ENCODE results near the gene ELOVL2. TPM values are rescaled to one million over a fixed set of nuclear protein-coding genes. Genes with fewer than 3 reads are reported as not detected.

Gene ELOVL2
- total and polyA plus RNA-seq, 3 experiments from 2014 or later, result not detected

DNA sequence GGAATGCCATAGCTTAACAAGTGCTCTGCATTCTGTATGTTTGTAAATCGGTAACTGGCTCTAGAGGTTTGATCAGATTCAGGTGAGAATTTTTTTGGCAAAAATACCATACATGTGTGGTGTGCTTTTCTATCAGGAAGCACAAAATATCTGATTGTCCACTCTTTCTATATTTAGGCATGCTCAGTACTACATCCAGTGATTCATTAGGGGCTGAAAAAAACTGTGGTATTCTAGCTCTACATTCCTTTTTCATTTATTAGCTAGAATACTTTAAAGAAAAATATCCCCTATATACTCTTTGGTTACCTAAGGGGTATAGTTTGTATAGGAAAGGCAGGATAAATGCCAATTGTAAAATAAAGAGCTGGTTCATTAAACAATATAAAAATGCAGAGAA is 10.6 kb upstream of the ELOVL2 start:
- ChIA-PET POLR2A (no interaction called here), CTCF (interaction anchor here (3.0 kb wide), 1 partner anchor 11 kb away, joined by 12 read pairs; no protein-coding TSS in a partner anchor)
- no peaks in the 10 kb centered on the region for H3K4me1 ChIP-seq (ENCODE audit: insufficient read depth, low read length)
- DNase-seq, result no peak
- no peaks in the 10 kb centered on the region for H3K9me3 ChIP-seq (ENCODE audit: low read length)
- peaks cover 27 to 43% of the 10 kb centered on the region in 2 donors for H3K27me3 Mint-ChIP-seq
- H3K27ac ChIP-seq (ENCODE audit: low read depth, low read length), result no peak overlapping the region
- no peaks in the 10 kb centered on the region for H3K36me3 Mint-ChIP-seq
- no peaks in the 10 kb centered on the region for H3K36me3 ChIP-seq (ENCODE audit: insufficient read depth, low read length)
- H3K9me3 Mint-ChIP-seq, result no peaks in the 10 kb centered on the region
- H3K4me3 ChIP-seq (ENCODE audit: low read length), result no peak overlapping the region
- no peak overlapping the region for H3K27ac Mint-ChIP-seq
- no peak overlapping the region for H3K4me3 Mint-ChIP-seq
- H3K4me1 Mint-ChIP-seq, result no peaks in the 10 kb centered on the region
- no peaks in the 10 kb centered on the region for H3K27me3 ChIP-seq (ENCODE audit: insufficient read depth, low read length, poor library complexity, severe bottlenecking)

GRCh38 chr6:11053307-11053706 is 9.2 kb upstream of the ELOVL2 start:
- Histone ChIP-seq H3K4me3 (ENCODE audit: low read length) (no peak overlapping the region), H3K36me3 (ENCODE audit: insufficient read depth, low read length) (no peaks in the 10 kb centered on the region), H3K9me3 (ENCODE audit: low read length) (no peaks in the 10 kb centered on the region), H3K4me1 (ENCODE audit: insufficient read depth, low read length) (no peaks in the 10 kb centered on the region), H3K27me3 (ENCODE audit: insufficient read depth, low read length, poor library complexity, severe bottlenecking) (no peaks in the 10 kb centered on the region), H3K27ac (ENCODE audit: low read depth, low read length) (no peak overlapping the region)
- ChIA-PET CTCF (interaction anchor here (0.9 kb wide), 1 partner anchor 9 kb away, joined by 3 read pairs; no protein-coding TSS in a partner anchor), POLR2A (no interaction called here)
- H3K27ac Mint-ChIP-seq, result no peak overlapping the region
- H3K4me1 Mint-ChIP-seq, result no peaks in the 10 kb centered on the region
- H3K9me3 Mint-ChIP-seq, result no peaks in the 10 kb centered on the region
- DNase-seq, result no peak
- H3K4me3 Mint-ChIP-seq, result no peak overlapping the region
- H3K27me3 Mint-ChIP-seq, result peaks cover 33 to 57% of the 10 kb centered on the region in 2 donors
- H3K36me3 Mint-ChIP-seq, result no peaks in the 10 kb centered on the region

DNA sequence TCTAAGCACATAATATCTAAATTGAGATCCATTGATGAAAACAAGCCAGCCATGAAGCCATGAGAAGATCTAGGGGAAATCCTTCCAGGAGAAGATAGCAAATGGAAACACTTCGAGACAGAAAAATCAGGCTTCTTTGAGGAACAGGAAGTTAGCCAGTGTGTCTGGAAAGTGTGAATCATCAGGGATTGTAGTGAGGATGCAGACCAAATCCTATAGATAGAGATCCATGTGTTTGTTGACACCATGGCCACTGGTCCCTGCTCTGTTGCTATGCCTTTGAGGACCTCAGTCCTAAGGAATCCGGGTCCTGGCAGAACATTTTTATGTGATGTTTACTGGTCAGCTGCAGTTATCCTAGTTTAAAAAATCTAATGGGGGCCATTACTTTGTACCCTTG is 6.6 kb upstream of the ELOVL2 start:
- no peaks in the 10 kb centered on the region for H3K9me3 ChIP-seq (ENCODE audit: low read length)
- ChIA-PET CTCF (no interaction called here), POLR2A (no interaction called here)
- H3K27ac ChIP-seq (ENCODE audit: low read depth, low read length), result no peak overlapping the region
- H3K9me3 Mint-ChIP-seq, result no peaks in the 10 kb centered on the region
- H3K36me3 Mint-ChIP-seq, result no peaks in the 10 kb centered on the region
- H3K4me3 Mint-ChIP-seq, result no peak overlapping the region
- H3K27ac Mint-ChIP-seq, result no peak overlapping the region
- H3K36me3 ChIP-seq (ENCODE audit: insufficient read depth, low read length), result no peaks in the 10 kb centered on the region
- H3K4me1 Mint-ChIP-seq, result no peaks in the 10 kb centered on the region
- H3K4me1 ChIP-seq (ENCODE audit: insufficient read depth, low read length), result no peaks in the 10 kb centered on the region
- peaks cover 47 to 79% of the 10 kb centered on the region in 2 donors for H3K27me3 Mint-ChIP-seq
- no peak for DNase-seq
- H3K27me3 ChIP-seq (ENCODE audit: insufficient read depth, low read length, poor library complexity, severe bottlenecking), result no peaks in the 10 kb centered on the region
- H3K4me3 ChIP-seq (ENCODE audit: low read length), result no peak overlapping the region

DNA sequence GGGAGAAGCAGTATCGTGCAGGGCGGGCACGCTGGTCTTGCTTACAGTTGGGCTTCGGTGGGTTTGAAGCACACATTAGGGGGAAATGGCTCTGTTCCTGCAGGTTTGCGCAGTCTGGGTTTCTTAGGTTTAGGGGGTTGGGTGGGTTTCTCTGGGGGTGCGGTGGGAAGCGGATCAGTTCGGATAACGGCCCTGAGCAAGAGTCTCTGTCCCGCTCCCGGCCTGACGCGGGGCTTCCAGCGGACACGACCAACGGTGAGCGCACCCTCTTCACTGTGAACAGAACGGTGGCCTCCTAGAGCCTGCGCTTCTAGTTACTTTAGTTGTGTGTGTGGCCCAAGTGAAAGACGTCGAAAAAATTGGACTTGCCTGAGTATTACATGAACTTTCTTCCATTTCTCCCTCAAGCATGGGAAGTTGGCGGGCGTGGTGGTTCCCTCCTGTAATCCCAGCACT is 635 bp upstream of the ELOVL2 start:
- H3K9me3 Mint-ChIP-seq, result peaks cover 0 to 3% (median 0%) of the 10 kb centered on the region in 5 donors
- POLR2A ChIA-PET, result no interaction called here
- Histone ChIP-seq H3K4me3 (ENCODE audit: low read length) (no peak overlapping the region), H3K9me3 (ENCODE audit: low read length) (no peaks in the 10 kb centered on the region), H3K27ac (ENCODE audit: low read depth, low read length) (no peak overlapping the region), H3K4me1 (ENCODE audit: insufficient read depth, low read length) (no peaks in the 10 kb centered on the region), H3K36me3 (ENCODE audit: insufficient read depth, low read length) (no peaks in the 10 kb centered on the region), H3K27me3 (ENCODE audit: insufficient read depth, low read length, poor library complexity, severe bottlenecking) (peaks cover 11% of the 10 kb centered on the region)
- peaks cover 46 to 76% of the 10 kb centered on the region in 2 donors for H3K27me3 Mint-ChIP-seq
- no peaks in the 10 kb centered on the region for H3K36me3 Mint-ChIP-seq
- H3K4me1 Mint-ChIP-seq, result peaks cover 11 to 15% (median 13%) of the 10 kb centered on the region in 3 donors
- DNase-seq, result no peak
- H3K27ac Mint-ChIP-seq, result no peak overlapping the region
- H3K4me3 Mint-ChIP-seq, result peak overlapping the region; percentile 55 to 81 (median 74)
- CTCF ChIA-PET, result no interaction called here

GRCh38 chr6:11043378-11043960 is 636 bp downstream of the ELOVL2 start:
- no peak overlapping the region for H3K4me3 ChIP-seq (ENCODE audit: low read length)
- Mint-ChIP-seq H3K4me3 (peak overlapping the region; percentile 31 to 85 (median 71)), H3K4me1 (peaks cover 11 to 15% (median 13%) of the 10 kb centered on the region in 3 donors), H3K36me3 (no peaks in the 10 kb centered on the region), H3K27ac (peak overlapping the region in 2 of 8 donors; percentile 5 to 47), H3K27me3 (peaks cover 40 to 72% of the 10 kb centered on the region in 2 donors), H3K9me3 (peaks cover 0 to 3% (median 0%) of the 10 kb centered on the region in 5 donors)
- no peaks in the 10 kb centered on the region for H3K4me1 ChIP-seq (ENCODE audit: insufficient read depth, low read length)
- no peaks in the 10 kb centered on the region for H3K36me3 ChIP-seq (ENCODE audit: insufficient read depth, low read length)
- ChIA-PET POLR2A (no interaction called here), CTCF (interaction anchor here (1.6 kb wide), 1 partner anchor 14 kb away, joined by 4 read pairs; no protein-coding TSS in a partner anchor)
- H3K27me3 ChIP-seq (ENCODE audit: insufficient read depth, low read length, poor library complexity, severe bottlenecking), result peaks cover 11% of the 10 kb centered on the region
- no peak for DNase-seq
- no peaks in the 10 kb centered on the region for H3K9me3 ChIP-seq (ENCODE audit: low read length)
- no peak overlapping the region for H3K27ac ChIP-seq (ENCODE audit: low read depth, low read length)

- peaks cover 11% of the 10 kb centered on the region for H3K27me3 ChIP-seq (ENCODE audit: insufficient read depth, low read length, poor library complexity, severe bottlenecking)
- POLR2A ChIA-PET, result no interaction called here
Measured at GRCh38 chr6:11042750-11043377, 1.2 kb downstream of the ELOVL2 start.

DNA sequence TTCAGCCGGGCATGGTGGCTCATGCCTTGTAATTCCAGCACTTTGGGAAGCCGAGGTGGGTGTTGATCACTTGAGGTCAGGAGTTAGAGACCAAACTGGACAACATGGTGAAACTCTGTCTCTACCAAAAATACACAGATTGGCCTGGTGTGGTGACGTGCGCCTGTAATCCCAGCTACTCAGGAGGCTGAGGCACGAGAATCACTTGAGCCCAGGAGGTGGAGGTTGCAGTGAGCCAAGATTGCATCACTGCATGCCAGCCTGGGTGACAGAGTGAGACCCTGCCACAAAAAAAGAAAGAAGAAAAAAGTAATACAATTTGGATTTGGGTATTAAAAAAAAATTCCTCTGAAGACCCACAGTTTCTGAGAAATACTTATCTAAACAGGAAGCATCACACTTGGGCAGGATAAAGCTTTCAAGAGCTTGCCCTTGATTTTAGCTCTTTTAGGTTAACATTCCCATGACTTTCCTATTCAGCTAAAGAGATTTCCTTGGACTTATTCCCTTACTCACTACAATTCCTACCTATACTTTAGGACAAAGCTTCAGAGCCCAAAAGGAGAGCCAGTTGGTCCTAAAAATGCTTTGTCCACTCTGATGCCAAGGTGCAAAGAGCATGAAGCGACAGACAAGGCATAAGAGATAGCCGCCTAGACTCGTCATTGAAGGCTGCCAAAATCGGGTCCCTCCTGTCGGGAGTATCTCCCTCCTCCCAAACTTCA is 1.9 kb downstream of the ELOVL2 start:
- peaks cover 11% of the 10 kb centered on the region for H3K27me3 ChIP-seq (ENCODE audit: insufficient read depth, low read length, poor library complexity, severe bottlenecking)
- no peaks in the 10 kb centered on the region for H3K9me3 ChIP-seq (ENCODE audit: low read length)
- Mint-ChIP-seq H3K36me3 (no peaks in the 10 kb centered on the region), H3K27ac (peak overlapping the region in 2 of 8 donors; percentile 5 to 16), H3K9me3 (peaks cover 0 to 3% (median 0%) of the 10 kb centered on the region in 5 donors), H3K27me3 (peaks cover 41 to 69% of the 10 kb centered on the region in 2 donors), H3K4me3 (peak overlapping the region in 3 of 7 donors; percentile 6 to 81 (median 33)), H3K4me1 (peaks cover 11 to 15% (median 13%) of the 10 kb centered on the region in 3 donors)
- POLR2A ChIA-PET, result no interaction called here
- no peak overlapping the region for H3K27ac ChIP-seq (ENCODE audit: low read depth, low read length)
- CTCF ChIA-PET, result interaction anchor here (1.6 kb wide), 1 partner anchor 13 kb away, joined by 4 read pairs; no protein-coding TSS in a partner anchor
- H3K4me3 ChIP-seq (ENCODE audit: low read length), result no peak overlapping the region
- DNase-seq, result no peak
- H3K36me3 ChIP-seq (ENCODE audit: insufficient read depth, low read length), result no peaks in the 10 kb centered on the region
- H3K4me1 ChIP-seq (ENCODE audit: insufficient read depth, low read length), result no peaks in the 10 kb centered on the region

More at GRCh38 chr6:11042750-11043377, 1.2 kb downstream of the ELOVL2 start:
- peak overlapping the region; percentile 31 to 85 (median 71) for H3K4me3 Mint-ChIP-seq
- peaks cover 39 to 67% of the 10 kb centered on the region in 2 donors for H3K27me3 Mint-ChIP-seq
- no peaks in the 10 kb centered on the region for H3K4me1 ChIP-seq (ENCODE audit: insufficient read depth, low read length)
- H3K27ac ChIP-seq (ENCODE audit: low read depth, low read length), result no peak overlapping the region
- DNase-seq, result no peak
- H3K27ac Mint-ChIP-seq, result peak overlapping the region in 2 of 8 donors; percentile 5 to 47
- no peak overlapping the region for H3K4me3 ChIP-seq (ENCODE audit: low read length)
- no peaks in the 10 kb centered on the region for H3K36me3 Mint-ChIP-seq
- no peaks in the 10 kb centered on the region for H3K36me3 ChIP-seq (ENCODE audit: insufficient read depth, low read length)
- CTCF ChIA-PET, result interaction anchor here (1.6 kb wide), 1 partner anchor 13 kb away, joined by 4 read pairs; no protein-coding TSS in a partner anchor
- H3K9me3 ChIP-seq (ENCODE audit: low read length), result no peaks in the 10 kb centered on the region
- peaks cover 11 to 15% (median 13%) of the 10 kb centered on the region in 3 donors for H3K4me1 Mint-ChIP-seq
- H3K9me3 Mint-ChIP-seq, result peaks cover 0 to 3% (median 0%) of the 10 kb centered on the region in 5 donors

DNA sequence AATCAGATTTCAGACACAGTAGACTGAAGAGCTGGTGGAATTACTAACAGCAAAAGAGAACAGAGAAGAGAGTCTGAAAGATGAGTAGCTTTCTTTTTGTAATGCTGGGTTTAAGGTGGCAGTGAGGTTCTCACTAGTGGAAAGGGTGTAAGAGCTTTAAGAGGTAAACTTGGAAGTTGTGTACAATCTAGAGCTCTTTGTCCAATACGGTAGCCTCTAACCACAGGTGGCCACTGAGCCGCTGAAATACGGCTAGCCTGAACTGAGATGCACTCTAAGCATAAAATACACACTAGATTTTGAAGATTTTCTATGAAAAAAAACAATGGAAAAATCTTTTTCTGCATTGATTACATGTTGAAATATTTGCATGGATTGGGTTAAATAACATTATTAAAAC is 4.0 kb downstream of the ELOVL2 start:
- no peaks in the 10 kb centered on the region for H3K36me3 Mint-ChIP-seq
- no peak overlapping the region for H3K4me3 Mint-ChIP-seq
- H3K4me3 ChIP-seq (ENCODE audit: low read length), result no peak overlapping the region
- no peaks in the 10 kb centered on the region for H3K4me1 ChIP-seq (ENCODE audit: insufficient read depth, low read length)
- H3K4me1 Mint-ChIP-seq, result peaks cover 11 to 15% (median 13%) of the 10 kb centered on the region in 3 donors
- H3K27me3 Mint-ChIP-seq, result peaks cover 46 to 70% of the 10 kb centered on the region in 2 donors
- H3K27ac ChIP-seq (ENCODE audit: low read depth, low read length), result no peak overlapping the region
- CTCF ChIA-PET, result no interaction called here
- no peak for DNase-seq
- POLR2A ChIA-PET, result no interaction called here
- peaks cover 11% of the 10 kb centered on the region for H3K27me3 ChIP-seq (ENCODE audit: insufficient read depth, low read length, poor library complexity, severe bottlenecking)
- no peaks in the 10 kb centered on the region for H3K36me3 ChIP-seq (ENCODE audit: insufficient read depth, low read length)
- H3K9me3 ChIP-seq (ENCODE audit: low read length), result no peaks in the 10 kb centered on the region
- H3K9me3 Mint-ChIP-seq, result peaks cover 0 to 3% (median 0%) of the 10 kb centered on the region in 5 donors
- H3K27ac Mint-ChIP-seq, result no peak overlapping the region

All from CD8-positive, alpha-beta memory T cell (primary cell).